HG02943 (cell line): ENCODE data around the gene HSD17B3.
"Not testable (repeated sequence)": the region's sequence is repeated elsewhere in the genome, so short reads cannot be mapped to it uniquely, and the experiment has no call there.

ENCODE experiments used
- ATAC-seq: cut with Tn5 transposase; IDR thresholded peaks from one replicate; pipeline ENCODE4 v1.9.1; 2021; ENCODE audit warnings: mild to moderate bottlenecking, low read depth, moderate library complexity; ENCODE audit not compliant: unreplicated experiment

HSD17B3 gene

DNA sequence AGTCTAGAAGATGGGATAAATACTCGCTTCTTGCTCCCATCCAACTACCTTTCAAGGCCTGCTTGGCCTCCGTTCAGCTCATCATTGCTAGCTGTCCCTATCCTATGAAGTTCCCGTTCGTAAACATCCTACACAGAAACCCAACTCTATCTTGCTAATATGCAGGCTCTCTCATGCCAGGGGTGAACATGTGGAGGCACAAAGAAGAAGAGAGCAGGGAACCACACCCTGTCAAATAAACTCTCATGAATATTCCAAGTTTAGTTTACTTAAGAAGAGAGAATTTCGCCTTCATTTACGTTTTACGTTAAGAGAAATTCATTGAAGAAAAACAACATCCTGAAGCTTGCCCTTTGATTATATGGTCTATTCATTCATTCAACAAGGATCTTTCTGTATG, 7.9 kb upstream of the HSD17B3 start:
- no peak for ATAC-seq

DNA sequence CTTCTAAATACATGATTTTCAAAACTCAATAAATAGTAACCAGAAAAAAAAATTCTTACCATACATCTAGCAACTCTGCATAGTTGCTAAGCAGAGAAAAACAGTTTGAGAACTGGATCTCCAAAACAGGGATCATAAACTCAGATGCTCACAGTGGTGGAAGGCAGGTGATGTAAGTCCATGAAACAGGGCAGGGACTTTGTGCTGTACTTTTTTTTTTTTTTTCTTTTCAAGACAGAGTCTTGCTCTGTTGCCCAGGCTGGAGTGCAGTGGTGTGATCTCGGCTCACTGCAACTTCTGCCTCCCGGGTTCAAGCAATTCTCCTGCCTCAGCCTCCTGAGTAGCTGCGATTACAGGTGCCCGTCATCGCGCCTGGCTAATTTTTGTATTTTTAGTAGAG, 5.0 kb upstream of the HSD17B3 start:
- not testable (repeated sequence) for ATAC-seq

DNA sequence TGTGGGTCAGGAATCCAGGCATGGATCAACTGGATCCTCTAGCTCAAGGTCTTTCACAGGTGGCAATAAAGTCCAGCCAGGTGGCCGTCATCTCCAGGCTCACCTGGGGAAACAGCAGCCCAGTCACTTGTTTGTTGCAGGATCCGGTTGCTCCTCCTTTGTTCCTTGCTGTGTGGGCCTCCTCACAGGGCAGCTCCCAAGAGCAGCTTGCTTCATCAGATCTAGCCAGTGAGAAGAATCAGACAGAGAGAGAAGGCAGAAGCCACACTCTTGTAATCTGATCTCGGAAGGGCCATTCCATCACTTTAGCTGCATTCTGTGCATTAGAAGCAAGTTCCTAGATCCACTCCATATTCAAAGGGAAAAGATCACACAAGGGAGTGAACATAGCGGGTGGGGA, 3.2 kb upstream of the HSD17B3 start:
- ATAC-seq: no peak

DNA sequence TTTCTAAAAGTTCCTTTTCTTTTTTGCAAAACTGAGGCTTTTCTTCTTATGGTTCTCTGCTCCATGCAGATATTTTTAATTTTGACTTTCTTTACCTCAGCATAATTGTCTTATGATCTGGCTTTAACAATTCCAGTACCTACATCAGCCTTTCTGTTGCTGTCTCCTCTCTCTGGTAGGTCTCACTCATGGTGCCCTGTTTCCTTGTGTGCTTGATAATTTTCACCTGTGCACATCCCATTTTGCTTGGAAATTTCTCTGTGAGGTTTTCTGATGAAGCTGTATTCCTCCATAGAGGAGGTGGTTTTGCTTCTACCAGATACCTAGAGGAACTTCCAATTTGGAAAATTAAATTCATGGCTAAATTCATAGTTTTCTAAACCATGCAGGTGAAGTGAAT, 2.3 kb upstream of the HSD17B3 start:
- no peak for ATAC-seq

DNA sequence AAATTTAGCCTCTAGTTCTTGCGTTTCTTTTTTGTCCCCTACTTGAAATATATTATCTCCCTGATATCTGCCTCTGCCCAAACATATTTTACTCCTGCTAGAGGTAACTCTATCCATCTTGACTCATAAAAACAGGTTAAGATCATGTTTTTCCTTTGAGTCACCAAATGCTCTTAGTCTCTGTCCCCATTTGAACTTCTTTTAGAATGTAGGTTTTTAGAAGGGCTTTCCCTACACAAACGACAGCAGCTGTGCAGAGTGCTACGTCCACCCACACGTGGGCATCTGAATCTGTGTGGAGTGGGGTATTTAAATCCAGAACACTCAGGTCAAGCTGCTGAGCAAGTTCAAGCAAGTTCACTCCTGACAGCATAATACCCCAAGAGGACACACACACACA, 2.2 kb downstream of the HSD17B3 start:
- no peak for ATAC-seq

DNA sequence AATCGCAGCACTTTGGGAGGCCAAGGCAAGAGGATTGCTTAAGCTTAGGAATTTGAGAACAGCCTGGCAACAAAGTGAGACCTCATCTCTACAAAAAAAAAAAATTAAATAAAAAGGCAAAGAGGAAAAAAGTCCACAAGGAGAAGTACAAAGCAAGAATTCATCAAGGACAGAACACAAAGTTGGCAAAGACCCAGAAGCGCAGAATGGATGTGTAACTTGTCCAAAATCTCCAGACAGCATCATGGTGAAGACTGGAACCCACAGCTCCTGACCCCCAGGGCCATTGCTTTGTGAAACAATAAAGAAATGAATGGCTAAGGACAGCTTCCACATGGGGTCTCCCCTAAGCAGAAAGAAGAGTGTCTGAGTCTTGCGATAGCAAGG, 7.8 kb downstream of the HSD17B3 start:
- no peak for ATAC-seq

DNA sequence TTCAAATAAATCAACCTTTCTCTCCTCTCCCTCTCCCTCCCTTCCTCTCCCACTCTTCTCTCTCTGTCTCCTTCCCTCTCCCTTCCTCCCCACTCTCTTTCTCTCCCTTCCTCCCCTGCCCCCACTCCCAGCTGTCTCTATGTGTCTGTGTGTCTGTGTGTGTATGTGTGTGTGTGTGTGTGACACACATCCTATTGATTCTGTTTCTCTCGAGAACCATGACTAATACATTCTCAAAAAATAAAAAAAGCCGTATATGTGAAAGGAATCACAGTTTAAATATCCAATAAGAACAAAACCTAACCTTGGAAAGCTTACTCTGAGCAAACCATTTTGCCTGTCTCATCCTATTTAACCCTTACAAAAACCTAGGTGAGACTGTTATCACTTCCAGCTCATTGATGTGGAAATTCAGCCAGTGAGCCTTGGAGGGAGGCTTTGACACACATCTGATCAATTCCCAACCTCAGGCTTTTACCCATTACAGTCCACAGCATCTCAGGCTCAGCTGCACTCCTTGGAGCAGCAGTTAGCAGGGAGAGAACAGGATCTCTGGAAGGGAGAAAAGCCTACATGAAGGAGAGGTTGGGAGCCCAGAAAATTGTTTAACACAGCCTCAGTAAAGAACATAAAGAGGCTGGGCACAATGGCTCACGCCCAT, 8.3 kb downstream of the HSD17B3 start:
- ATAC-seq: no peak

DNA sequence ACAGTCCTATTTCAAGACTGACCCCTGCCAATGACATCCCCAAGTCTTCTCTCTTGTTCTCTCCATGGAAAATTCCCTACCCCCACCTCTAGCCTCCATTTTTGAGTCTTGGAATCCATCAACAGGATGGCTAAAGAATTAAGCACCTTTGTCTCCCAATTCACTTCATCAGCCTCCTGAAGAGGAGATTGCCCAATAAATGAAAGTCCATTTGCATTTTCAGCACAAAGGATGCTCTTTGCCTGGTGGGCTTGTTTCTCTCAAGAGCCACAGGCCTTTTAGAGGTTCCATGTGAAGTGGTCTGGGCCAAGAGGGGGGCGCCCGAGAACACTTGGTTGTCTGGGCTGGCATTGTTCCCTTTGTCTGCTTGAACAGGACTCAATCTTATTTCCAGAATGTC, 12.6 kb downstream of the HSD17B3 start:
- ATAC-seq: no peak

DNA sequence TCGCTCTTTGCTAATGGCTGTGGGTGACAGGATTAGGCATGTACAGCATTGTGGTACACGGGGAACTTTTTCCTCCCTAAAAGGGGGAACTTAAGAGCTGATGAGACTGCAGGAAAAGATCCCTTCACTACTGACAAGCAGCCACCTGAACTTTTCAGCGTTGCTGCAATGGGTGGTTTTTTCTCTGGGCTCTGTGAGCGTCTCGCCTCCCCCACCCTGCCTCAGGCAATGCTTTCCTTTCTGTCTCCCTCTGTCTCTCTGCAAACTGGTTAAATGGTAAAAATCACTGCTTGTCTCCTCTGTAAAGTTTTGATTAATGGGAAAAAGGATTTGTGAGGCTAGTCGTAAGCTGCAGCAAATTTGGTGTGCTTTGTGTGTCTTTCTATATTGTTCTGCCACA, 20.3 kb downstream of the HSD17B3 start:
- no peak for ATAC-seq

DNA sequence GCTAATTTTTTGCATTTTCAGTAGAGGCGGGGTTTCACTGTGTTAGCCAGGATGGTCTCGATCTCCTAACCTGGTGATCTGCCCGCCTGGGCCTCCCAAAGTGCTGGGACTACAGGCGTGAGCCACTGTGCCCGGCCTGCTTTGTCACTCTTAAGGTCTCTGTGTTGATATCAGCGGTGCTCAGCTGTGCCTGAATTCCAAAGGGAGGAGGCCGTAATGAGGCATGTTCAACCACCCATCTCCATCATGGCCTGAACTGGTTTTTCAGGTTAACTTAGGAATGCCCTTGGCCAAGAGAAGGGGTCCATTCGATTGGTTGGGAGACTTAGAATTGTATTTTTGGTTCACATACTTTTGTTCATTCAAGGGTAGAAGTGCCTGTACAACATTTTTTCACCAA, 22.0 kb downstream of the HSD17B3 start:
- no peak for ATAC-seq

DNA sequence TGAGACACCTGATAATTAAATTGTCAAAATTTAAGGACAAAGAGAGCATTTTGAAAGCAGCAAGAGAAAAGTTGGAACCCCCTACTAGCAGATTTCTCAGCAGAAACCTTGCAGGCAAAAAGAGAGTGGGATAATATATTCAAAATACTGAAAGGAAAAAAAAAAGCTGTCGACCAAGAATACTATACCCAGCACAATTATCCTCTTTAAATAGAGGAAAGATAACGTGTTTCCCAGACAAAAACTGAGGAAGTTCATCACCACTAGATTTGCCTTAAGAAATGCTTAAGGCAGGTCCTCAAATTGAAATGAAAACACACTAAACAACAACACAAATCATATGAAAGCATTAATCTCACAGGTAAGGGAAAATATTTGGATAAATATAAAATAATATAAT, 27.0 kb downstream of the HSD17B3 start:
- ATAC-seq: no peak

DNA sequence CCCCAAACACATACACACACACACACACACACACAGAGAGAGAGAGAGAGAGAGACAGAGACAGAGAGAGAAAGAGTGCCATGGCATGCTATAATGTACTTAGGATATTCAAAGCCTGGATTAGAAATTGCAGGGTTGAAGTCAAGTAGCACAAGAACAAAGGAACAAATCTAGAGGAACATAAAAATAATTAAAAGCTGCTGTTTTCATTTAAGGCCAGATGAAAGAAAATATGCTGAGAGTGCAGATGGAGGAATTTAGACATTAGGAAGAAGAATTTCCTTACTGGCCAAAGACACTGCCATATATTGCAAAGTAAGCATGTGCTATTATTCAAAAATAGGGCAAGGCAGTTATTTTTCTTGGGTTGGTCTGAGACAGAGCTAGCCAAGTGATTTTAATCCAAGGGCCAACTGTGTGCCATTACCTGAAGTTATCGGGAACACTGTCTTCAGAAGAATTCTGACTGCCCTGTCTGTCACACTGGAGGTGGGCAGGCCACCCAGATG, 31.7 kb downstream of the HSD17B3 start:
- no peak for ATAC-seq

DNA sequence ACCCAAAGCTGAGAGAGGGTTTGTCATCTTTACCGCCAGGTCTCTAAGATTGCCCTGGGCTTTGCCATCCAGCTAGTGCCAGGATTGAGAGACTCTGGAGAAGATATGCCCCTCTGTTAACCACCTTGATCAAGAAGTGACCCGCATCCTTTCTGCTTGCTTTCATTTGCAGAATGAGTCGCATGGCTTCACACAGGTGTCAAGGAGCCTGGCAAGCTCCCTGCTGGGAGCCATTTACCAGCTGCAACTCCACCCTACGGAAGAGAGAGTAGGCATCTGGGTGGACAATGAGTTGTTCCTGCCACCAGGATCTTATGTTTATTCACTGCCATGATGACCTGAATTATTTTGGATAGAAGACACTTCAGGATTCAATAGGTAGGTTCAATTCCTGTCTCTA, 43.0 kb downstream of the HSD17B3 start:
- ATAC-seq: no peak

DNA sequence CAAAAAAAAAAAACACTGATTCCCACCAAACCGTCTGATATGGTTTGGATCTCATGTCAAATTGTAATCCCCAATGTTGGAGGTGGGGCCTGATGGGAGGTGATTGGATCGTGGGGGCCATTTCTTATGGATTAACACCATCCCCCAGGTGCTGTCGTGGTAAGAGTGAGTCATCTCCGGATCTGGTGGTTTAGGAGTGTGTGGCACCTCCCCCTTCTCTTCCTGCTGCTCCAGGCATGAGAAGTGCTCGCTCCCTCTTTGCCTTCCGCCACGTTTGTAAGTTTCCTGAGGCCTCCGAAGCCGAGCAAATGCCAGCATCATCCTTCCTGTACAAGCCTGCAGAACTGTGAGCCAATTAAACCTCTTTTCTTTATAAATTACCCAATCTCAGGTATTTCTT, 45.2 kb downstream of the HSD17B3 start:
- no peak for ATAC-seq

DNA sequence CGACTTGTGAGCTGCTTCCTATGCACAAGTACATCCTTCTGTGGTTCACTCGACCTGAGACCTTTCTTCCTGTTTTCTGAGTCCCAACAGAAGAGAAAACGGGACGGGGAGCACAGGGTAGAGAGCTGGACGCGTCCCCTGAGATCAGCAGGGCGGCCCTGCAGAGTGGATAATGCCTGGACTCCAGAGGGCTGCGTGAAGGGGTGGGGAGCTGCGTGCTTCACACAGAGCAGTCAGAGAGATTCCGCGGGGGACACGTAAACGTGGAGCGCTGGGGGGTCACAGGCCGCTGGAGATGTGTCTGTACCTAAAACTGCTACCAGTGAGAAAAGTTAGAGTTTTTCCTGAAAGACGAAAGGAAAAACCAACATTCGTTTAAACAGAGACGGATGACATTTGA, 46.3 kb downstream of the HSD17B3 start:
- no peak for ATAC-seq

DNA sequence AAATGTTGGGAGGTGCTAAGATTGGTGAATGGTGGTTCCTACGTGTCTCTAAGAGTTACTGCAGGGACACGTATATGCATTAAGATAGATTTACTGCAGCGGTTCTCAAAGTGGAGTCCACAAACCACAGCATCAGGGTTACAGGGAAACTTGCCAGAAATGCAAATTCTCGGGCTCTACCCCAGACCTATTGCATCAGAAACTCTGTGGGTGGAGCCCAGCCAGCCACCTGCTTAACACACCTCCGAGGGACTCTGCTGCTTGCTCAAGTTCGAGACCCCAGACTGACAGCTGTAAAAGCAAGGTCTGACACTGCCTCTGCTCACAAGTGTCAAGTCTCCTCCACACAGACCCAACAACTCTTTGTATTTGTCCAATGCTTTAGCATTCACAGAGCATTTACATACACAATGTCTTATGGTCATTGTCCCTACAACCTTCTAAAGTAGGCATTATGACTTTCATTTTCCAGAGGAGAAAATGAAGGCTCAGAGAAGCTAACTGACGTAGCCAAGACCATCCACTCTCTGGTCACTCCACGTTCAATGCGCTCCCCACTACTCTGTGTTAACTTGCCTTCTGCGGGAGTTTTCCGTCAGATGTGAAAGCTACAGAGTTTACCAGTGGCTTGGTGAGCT, 48.8 kb downstream of the HSD17B3 start:
- no peak for ATAC-seq

DNA sequence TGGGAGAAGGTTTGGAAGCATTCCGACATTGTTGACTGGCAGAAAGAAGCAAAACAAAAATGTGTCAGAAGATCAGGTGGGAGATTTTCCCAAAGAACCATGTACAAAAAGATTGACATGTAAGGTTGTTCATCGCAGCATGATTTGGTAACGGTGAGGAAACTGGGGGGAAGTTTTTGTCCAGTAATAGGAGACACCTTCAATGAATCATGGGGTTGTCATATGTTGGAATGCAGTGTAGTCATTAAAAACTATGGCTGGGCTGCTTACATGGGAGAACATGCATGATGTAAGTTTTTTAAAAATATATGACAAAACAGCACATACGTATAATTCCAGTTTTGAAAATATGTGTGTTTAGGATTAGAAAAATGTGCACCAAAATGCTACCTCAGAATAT, 50.5 kb downstream of the HSD17B3 start:
- no peak for ATAC-seq

DNA sequence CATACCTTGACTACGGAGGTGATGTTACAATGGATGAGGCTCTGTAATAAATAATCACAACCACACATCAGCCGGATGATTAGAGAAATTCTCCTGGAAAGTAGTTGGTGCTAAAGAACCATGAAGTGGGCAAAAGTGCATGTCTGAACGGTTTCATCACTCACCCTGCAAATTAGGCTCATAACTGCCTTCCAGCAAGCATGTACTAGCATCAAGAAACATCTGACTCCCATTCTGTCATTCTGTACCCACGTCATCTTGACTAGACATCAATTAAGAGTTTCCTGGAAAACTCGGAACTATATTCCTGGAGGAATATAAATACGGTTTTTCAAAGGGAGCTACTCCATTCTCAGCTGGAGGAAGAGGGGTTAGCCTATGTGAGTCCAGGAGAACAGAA, 52.2 kb downstream of the HSD17B3 start:
- no peak for ATAC-seq

DNA sequence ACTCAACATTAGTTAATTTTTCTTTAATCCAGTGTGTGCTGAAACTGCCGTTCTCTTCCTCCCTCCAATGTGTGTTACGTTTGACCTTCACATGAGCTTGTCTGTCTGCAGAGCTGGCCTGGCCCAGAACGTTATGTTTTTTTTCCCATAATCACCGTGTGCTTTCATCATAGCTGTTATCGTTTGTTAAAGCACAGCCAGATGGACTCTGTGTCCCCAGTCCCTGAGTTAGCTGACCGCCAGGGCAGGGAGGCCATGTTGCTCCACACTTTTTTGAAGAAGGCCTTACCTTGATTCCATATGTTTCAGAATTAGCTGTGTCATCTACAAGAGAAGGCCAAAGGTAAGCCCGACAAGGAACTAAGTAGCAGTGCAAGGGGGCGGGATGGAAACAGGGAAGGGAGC, 55.7 kb downstream of the HSD17B3 start:
- no peak for ATAC-seq

DNA sequence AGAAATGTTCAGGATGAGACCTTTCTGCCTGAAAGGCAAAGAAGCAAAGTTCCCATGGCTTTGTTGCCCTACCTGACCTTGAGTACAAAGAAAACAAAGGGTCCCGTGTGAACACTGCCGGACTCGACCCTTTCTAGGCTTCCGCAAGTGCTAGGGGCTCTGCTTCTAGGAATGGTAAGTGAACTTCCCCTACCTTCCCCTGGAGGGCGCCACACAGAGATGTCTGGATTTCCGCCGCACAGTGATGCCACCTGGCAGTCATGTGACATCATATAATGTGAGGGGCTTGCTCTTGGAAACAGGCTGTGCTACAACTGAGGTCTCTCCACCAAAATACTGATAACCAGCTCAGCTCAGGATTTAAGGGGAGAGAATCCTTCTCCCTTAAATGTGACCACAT, 56.6 kb downstream of the HSD17B3 start:
- ATAC-seq: no peak

DNA sequence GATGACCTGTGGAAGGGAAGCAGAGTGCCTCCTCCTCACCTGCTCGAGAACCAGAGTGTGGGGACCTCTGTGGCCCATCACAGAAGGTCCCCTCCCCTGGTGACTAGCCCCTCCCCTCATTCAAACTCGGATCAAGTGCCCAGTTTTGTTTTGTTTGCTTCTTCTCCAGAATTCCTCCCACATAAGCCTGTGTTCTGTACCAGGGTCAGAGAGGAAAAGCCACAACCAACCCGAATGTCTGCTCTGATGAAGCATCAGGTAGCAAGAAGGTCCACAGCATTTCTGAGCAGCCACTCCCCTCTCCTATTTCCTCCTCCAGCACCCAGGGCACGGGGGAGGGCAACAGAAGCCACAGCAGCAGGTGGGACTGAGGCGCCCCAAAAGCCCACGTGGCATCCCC, 58.2 kb downstream of the HSD17B3 start:
- no peak for ATAC-seq

DNA sequence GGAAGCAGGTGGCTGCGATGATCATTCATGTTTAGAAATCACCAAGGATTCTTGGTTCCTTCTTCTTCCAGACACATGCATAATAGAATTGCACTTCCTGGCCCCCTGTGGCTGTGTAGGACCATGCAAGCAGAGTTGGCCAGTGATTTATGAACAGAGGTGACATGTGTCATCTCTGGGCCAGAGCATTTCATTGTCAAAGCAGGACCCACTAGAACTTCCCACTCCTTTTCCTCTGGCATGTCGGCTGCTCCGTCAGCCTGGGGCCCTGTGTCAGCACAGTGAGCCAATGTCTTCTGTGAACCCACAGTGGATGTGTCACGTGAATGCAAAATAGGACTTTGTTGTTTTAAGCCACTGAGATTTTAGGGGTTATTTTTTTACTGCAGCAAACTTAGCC, 59.2 kb downstream of the HSD17B3 start:
- ATAC-seq: no peak
